Kidney tubule cell (primary cell): ENCODE results near the gene NAB1.
A peak's percentile ranks its signal among the peaks of the same experiment; 100 is the strongest.

ENCODE experiments used
- DNase-seq: peaks from one replicate; pipeline ENCODE4 v3.0.0-alpha.2; 2018; ENCODE audit warnings: low spot score

NAB1 gene

GRCh38 chr2:190637903-190638618 lies 10.8 kb upstream of the NAB1 start:
- DNase-seq: no peak

GRCh38 chr2:190640117-190640516 lies 8.8 kb upstream of the NAB1 start:
- no peak for DNase-seq

- peak; percentile 67 for DNase-seq
Observed at GRCh38 chr2:190641469-190641868, 7.4 kb upstream of the NAB1 start.

GRCh38 chr2:190646780-190647522 lies 1.9 kb upstream of the NAB1 start:
- no peak for DNase-seq

- DNase-seq: peak; percentile 93
Observed at GRCh38 chr2:190648289-190649034, 421 bp upstream of the NAB1 start.

GRCh38 chr2:190649798-190650390 lies 1.0 kb downstream of the NAB1 start:
- peak; percentile 31 for DNase-seq

GRCh38 chr2:190651413-190651812 lies 2.5 kb downstream of the NAB1 start:
- DNase-seq: no peak

GRCh38 chr2:190653231-190653630 lies 4.3 kb downstream of the NAB1 start:
- DNase-seq: no peak

- peak; percentile 20 for DNase-seq
Observed at GRCh38 chr2:190653931-190654330, 5.0 kb downstream of the NAB1 start.

- no peak for DNase-seq
Observed at GRCh38 chr2:190655113-190655512, 6.2 kb downstream of the NAB1 start.

GRCh38 chr2:190655570-190655969 lies 6.7 kb downstream of the NAB1 start:
- DNase-seq: no peak

GRCh38 chr2:190656301-190656700 lies 7.4 kb downstream of the NAB1 start:
- no peak for DNase-seq

- DNase-seq: no peak
Observed at GRCh38 chr2:190657474-190658255, 8.8 kb downstream of the NAB1 start.

- no peak for DNase-seq
Observed at GRCh38 chr2:190659553-190659952, 10.7 kb downstream of the NAB1 start.

GRCh38 chr2:190662754-190663153 lies 13.9 kb downstream of the NAB1 start:
- DNase-seq: no peak

- no peak for DNase-seq
Observed at GRCh38 chr2:190663348-190663747, 14.5 kb downstream of the NAB1 start.

- DNase-seq: peak; percentile 6
Observed at GRCh38 chr2:190663839-190664238, 15.0 kb downstream of the NAB1 start.

GRCh38 chr2:190664240-190664639 lies 15.4 kb downstream of the NAB1 start:
- DNase-seq: peak; percentile 82

- no peak for DNase-seq
Observed at GRCh38 chr2:190666895-190667294, 18.0 kb downstream of the NAB1 start.

GRCh38 chr2:190668892-190669291 lies 20.0 kb downstream of the NAB1 start:
- peak; percentile 26 for DNase-seq

- DNase-seq: no peak
Observed at GRCh38 chr2:190670182-190670946, 21.5 kb downstream of the NAB1 start.
